NCI-H1436 treated with DMSO at 0.1 percent for 48 hours (cell line): ENCODE measurements around the gene CYP26B1.

Source experiments
- DNase-seq: peaks from one replicate; lab custom pipeline; 2025; lab: John Stamatoyannopoulos, UW

The CYP26B1 gene

GRCh38 chr2:72129681-72130340 is 17.9 kb downstream of the CYP26B1 start:
- DNase-seq = no peak

- DNase-seq = no peak
Observed at GRCh38 chr2:72128843-72129227, 18.8 kb downstream of the CYP26B1 start.

- no peak for DNase-seq
Observed at GRCh38 chr2:72128059-72128842, 19.4 kb downstream of the CYP26B1 start.

- DNase-seq = no peak
Observed at GRCh38 chr2:72127401-72128058, 20.1 kb downstream of the CYP26B1 start.

- DNase-seq = no peak
Observed at GRCh38 chr2:72126186-72127100, 21.2 kb downstream of the CYP26B1 start.

- DNase-seq = no peak
Observed at GRCh38 chr2:72124376-72124775, 23.3 kb downstream of the CYP26B1 start.

- no peak for DNase-seq
Observed at GRCh38 chr2:72121153-72121552, 26.5 kb downstream of the CYP26B1 start.

- no peak for DNase-seq
Observed at GRCh38 chr2:72118951-72119350, 28.7 kb downstream of the CYP26B1 start.

- DNase-seq = no peak
Observed at GRCh38 chr2:72118386-72118785, 29.3 kb downstream of the CYP26B1 start.

GRCh38 chr2:72117718-72118117 is 29.9 kb downstream of the CYP26B1 start:
- DNase-seq = no peak

- DNase-seq = no peak
Observed at GRCh38 chr2:72117029-72117428, 30.6 kb downstream of the CYP26B1 start.

GRCh38 chr2:72116081-72116533 is 31.6 kb downstream of the CYP26B1 start:
- no peak for DNase-seq

GRCh38 chr2:72115110-72116080 is 32.3 kb downstream of the CYP26B1 start:
- DNase-seq = no peak

GRCh38 chr2:72114693-72115051 is 33.0 kb downstream of the CYP26B1 start:
- no peak for DNase-seq

- DNase-seq = no peak
Observed at GRCh38 chr2:72113847-72114692, 33.6 kb downstream of the CYP26B1 start.

- no peak for DNase-seq
Observed at GRCh38 chr2:72112981-72113846, 34.4 kb downstream of the CYP26B1 start.

GRCh38 chr2:72112401-72112800 is 35.3 kb downstream of the CYP26B1 start:
- no peak for DNase-seq

- DNase-seq = no peak
Observed at GRCh38 chr2:72111061-72111460, 36.6 kb downstream of the CYP26B1 start.

- no peak for DNase-seq
Observed at GRCh38 chr2:72109904-72110303, 37.8 kb downstream of the CYP26B1 start.
